HG03280 (cell line): ENCODE data around the gene USP49.

Experiments
- ATAC-seq: cut with Tn5 transposase; IDR thresholded peaks from one replicate; pipeline ENCODE4 v1.9.1; 2021; ENCODE audit warnings: mild to moderate bottlenecking, moderate library complexity; ENCODE audit not compliant: unreplicated experiment

The USP49 gene

GRCh38 chr6:41931792-41932191 is 36.6 kb upstream of the USP49 start:
- ATAC-seq = no peak

GRCh38 chr6:41929924-41930323 is 34.7 kb upstream of the USP49 start:
- no peak for ATAC-seq

GRCh38 chr6:41927253-41927652 is 32.1 kb upstream of the USP49 start:
- ATAC-seq = no peak

- no peak for ATAC-seq
Measured at GRCh38 chr6:41922154-41922553, 27.0 kb upstream of the USP49 start.

GRCh38 chr6:41921712-41921998 is 26.5 kb upstream of the USP49 start:
- ATAC-seq = peak; percentile 4

- peak; percentile 92 for ATAC-seq
Measured at GRCh38 chr6:41920921-41921711, 25.9 kb upstream of the USP49 start, which contains the start of the genes BYSL and MED20. Gene BYSL, plus strand, starts transcription at chr6:41921499. Its CDS starts 64 bp downstream, at chr6:41921563. Gene MED20, minus strand, starts transcription at chr6:41921139. Its CDS starts 121 bp downstream, at chr6:41921018.

GRCh38 chr6:41917528-41917927 is 22.4 kb upstream of the USP49 start:
- no peak for ATAC-seq

- ATAC-seq = no peak
Measured at GRCh38 chr6:41914869-41915530, 19.8 kb upstream of the USP49 start.

GRCh38 chr6:41914343-41914742 is 19.2 kb upstream of the USP49 start:
- no peak for ATAC-seq

- no peak for ATAC-seq
Measured at GRCh38 chr6:41909727-41910126, 14.6 kb upstream of the USP49 start.

GRCh38 chr6:41901882-41902519 is 6.8 kb upstream of the USP49 start:
- no peak for ATAC-seq

- no peak for ATAC-seq
Measured at GRCh38 chr6:41900861-41901260, 5.7 kb upstream of the USP49 start.

- no peak for ATAC-seq
Measured at GRCh38 chr6:41896281-41896680, 1.1 kb upstream of the USP49 start.

GRCh38 chr6:41894366-41895299 is 542 bp downstream of the USP49 start:
- ATAC-seq = peak; percentile 23

GRCh38 chr6:41892921-41893564 is 2.1 kb downstream of the USP49 start:
- ATAC-seq = no peak

- ATAC-seq = no peak
Measured at GRCh38 chr6:41887331-41887751, 7.8 kb downstream of the USP49 start.

- no peak for ATAC-seq
Measured at GRCh38 chr6:41885930-41886329, 9.2 kb downstream of the USP49 start.

GRCh38 chr6:41884957-41885356 is 10.2 kb downstream of the USP49 start:
- ATAC-seq = no peak

- no peak for ATAC-seq
Measured at GRCh38 chr6:41881506-41881905, 13.7 kb downstream of the USP49 start.

- ATAC-seq = no peak
Measured at GRCh38 chr6:41878961-41879405, 16.2 kb downstream of the USP49 start.
